HepG2 (cell line): ENCODE results near the gene RHBDD2. TPM values are rescaled to one million over a fixed set of nuclear protein-coding genes. Genes with fewer than 3 reads are reported as not detected.
A peak's percentile ranks its signal among the peaks of the same experiment; 100 is the strongest.

Source experiments
- ARHGAP35 ChIP-seq: sonication (generic); formaldehyde crosslinking; IDR thresholded peaks from 2 replicates; pipeline ENCODE4 v1.9.0; 2022; ENCODE audit warnings: mild to moderate bottlenecking, inconsistent platforms, moderate library complexity, missing genetic modification reagents, borderline replicate concordance
- KDM5B ChIP-seq: sonication (generic); formaldehyde crosslinking; IDR thresholded peaks from 2 replicates; pipeline ENCODE4 v1.4.0; 2020; ENCODE audit warnings: missing genetic modification reagents, mild to moderate bottlenecking, borderline replicate concordance
- MBNL3 ChIP-seq: fragments of 250-450 bp; sonication (Bioruptor Pico); conservative IDR thresholded peaks from 2 replicates; pipeline ENCODE4 v1.8.0; 2022; ENCODE audit warnings: mild to moderate bottlenecking, inconsistent platforms
- MXD1 ChIP-seq: sonication (generic); formaldehyde crosslinking; IDR thresholded peaks from 2 replicates; pipeline ENCODE4 v1.4.0; 2020; ENCODE audit warnings: mild to moderate bottlenecking, missing genetic modification reagents
- PHF5A ChIP-seq: IDR thresholded peaks from one replicate; pipeline ENCODE4 v1.6.1; 2018; ENCODE audit warnings: low read depth, missing genetic modification reagents; ENCODE audit not compliant: unreplicated experiment
- PPARG ChIP-seq: conservative IDR thresholded peaks from 2 replicates; pipeline ENCODE4 v1.6.1; 2016; ENCODE audit warnings: missing biosample characterization, missing genetic modification reagents
- RARA ChIP-seq: IDR thresholded peaks from 2 replicates; pipeline ENCODE4 v1.6.1; 2016; ENCODE audit warnings: missing genetic modification reagents, missing compliant biosample characterization
- RERE ChIP-seq: IDR thresholded peaks from 2 replicates; pipeline ENCODE4 v1.6.1; 2016; ENCODE audit warnings: low read depth, missing genetic modification reagents, missing compliant biosample characterization
- ZNF34 ChIP-seq: sonication (generic); formaldehyde crosslinking; IDR thresholded peaks from 2 replicates; pipeline ENCODE4 v1.4.0; 2020; ENCODE audit warnings: mild to moderate bottlenecking, missing genetic modification reagents, borderline replicate concordance
- ZNF549 ChIP-seq: sonication (generic); formaldehyde crosslinking; IDR thresholded peaks from 2 replicates; pipeline ENCODE4 v1.5.0; 2020; ENCODE audit warnings: missing genetic modification reagents
- ZNF609 ChIP-seq: sonication (generic); formaldehyde crosslinking; IDR thresholded peaks from 2 replicates; pipeline ENCODE4 v1.4.0; 2020; ENCODE audit warnings: mild to moderate bottlenecking, missing genetic modification reagents, borderline replicate concordance
- ZNF687 ChIP-seq: sonication (generic); formaldehyde crosslinking; IDR thresholded peaks from 2 replicates; pipeline ENCODE4 v1.5.1; 2020; ENCODE audit warnings: mild to moderate bottlenecking, missing genetic modification reagents, moderate library complexity
- polyA plus RNA-seq, 8 experiments: library from polyadenylated mRNA; depleted of rRNA in 3 of 8; stranded (reverse) in 7 of 8; unstranded in 1 of 8; fragments of >200 nt; fragmentation: Illumina TruSeq in 4 of 8; extraction: Trizol in 4 of 8; gene quantifications; 2 replicates each; pipeline versions ENCODE4 v1.2.1 to v1.2.3, GENCODE V29; 2011 to 2016; ENCODE audit warnings: low read depth in 4 of 8, missing spikeins in 1 of 8, mixed read lengths in 1 of 8; ENCODE audit not compliant: insufficient read depth in 1 of 8
- total RNA-seq, 5 experiments: library from RNA; depleted of rRNA; stranded (reverse); fragments of >200 nt; fragmentation: Illumina TruSeq; extraction: Trizol; gene quantifications; 2 replicates each; pipeline ENCODE4 v1.2.3, GENCODE V29; 2016; ENCODE audit warnings: low read depth in 1 of 5

The RHBDD2 gene
- total and polyA plus RNA-seq, 2 of the 13 experiments (the other 11 are each of a cell fraction or from before 2014, with no cell fraction given) = 23.1 to 26.4 TPM

GRCh38 chr7:75921479-75921878 is 42.6 kb downstream of the RHBDD2 start (continued):
- no peak for TF ChIP-seq ZNF549
- no peak for TF ChIP-seq PPARG
- 0 out of 2 replicates have a peak, but pooled peaks have one; percentile 31 for TF ChIP-seq MXD1 (CRISPR knock-in tag)
- 0 out of 2 replicates have a peak, but pooled peaks have one; percentile 20 for TF ChIP-seq ZNF609 (CRISPR knock-in tag)
- TF ChIP-seq PHF5A = no peak
- TF ChIP-seq ARHGAP35 (CRISPR knock-in tag) = no peak
- no peak for TF ChIP-seq MBNL3 (CRISPR knock-in tag)
- no peak for TF ChIP-seq RERE (CRISPR knock-in tag)
- no peak for TF ChIP-seq ZNF34 (CRISPR knock-in tag)
- peak; percentile 71 for TF ChIP-seq RARA (CRISPR knock-in tag)
- 0 out of 2 replicates have a peak, but pooled peaks have one; percentile 21 for TF ChIP-seq KDM5B (CRISPR knock-in tag)
- peak; percentile 53; the same call in 1 of the 2 replicates for TF ChIP-seq ZNF687 (CRISPR knock-in tag)
